Adipose tissue (tissue), 3 donors: ENCODE measurements around the gene COLEC12. TPM values are rescaled to one million over a fixed set of nuclear protein-coding genes. Genes with fewer than 3 reads are reported as not detected.

Experiments used
- H3K27ac ChIP-seq: one replicate; pipeline ENCODE4 v1.5.1; 2013; ENCODE audit warnings: low read depth, low read length
- WGBS, 3 donors: extraction: QIAGEN DNeasy Blood & Tissue Kit; methylation state at CpG; one replicate each; pipeline ENCODE4 v1.1.7; 2013; 5-methylcytosine and 5-hydroxymethylcytosine counted together
- polyA plus RNA-seq, 3 donors: library from polyadenylated mRNA; stranded (reverse); fragments of 200-250 nt; gene quantifications; one replicate each; pipeline ENCODE4 v1.2.3, GENCODE V29; 2013
- donor health status: healthy with polysubstance abuse.
- donor health status: Bipolar disorder and iron deficiency.
- donor health status: healthy.

The COLEC12 gene
- 10 to 100 TPM in 1 of 3 donors, 1 to 10 TPM in 2; 5.2 to 10.8 (median 9.5) TPM for polyA plus RNA-seq

DNA sequence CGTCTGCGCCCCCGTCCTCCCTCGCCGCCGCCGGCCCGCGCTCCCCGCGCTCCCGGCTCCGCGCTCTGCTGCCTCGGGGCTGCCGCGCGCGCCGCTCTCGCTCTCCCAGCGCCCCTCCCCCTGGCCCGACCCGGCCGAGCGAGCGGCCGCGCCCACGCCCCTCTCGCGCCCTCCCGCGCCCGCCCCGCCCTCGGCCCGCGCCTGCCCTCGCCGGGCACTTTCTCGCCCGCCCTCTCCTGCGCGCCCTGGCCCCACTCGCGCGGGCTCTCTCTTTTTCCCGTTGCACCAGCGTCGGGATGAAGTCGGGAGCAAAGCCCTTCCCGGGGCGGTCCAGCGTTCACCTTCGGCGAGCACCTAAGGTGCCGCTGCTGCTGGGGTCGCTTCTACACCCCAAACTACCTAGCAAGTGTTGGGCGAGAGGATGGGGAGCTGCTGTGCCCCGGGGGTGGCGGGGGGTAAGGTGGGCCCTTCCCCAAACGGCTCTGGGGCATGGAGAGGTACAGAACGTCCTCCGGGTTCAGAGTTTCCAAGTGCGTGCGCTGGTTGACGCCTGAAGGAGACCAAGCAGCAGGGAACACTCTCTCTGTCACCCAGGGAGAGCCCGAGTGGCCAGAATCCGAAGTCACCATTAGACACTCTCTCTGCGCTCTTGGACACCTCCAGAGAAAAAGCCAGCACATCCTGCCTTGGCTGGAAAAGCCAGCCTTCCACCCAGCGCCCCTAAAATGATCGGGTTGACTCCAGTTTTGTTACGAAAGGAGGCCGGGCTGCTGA lies at the start of gene COLEC12:
COLEC12 (minus strand) TSS at position 70 of the 774 bp plus-strand sequence. CDS start 187 bp downstream, outside the sequence.
- H3K27ac ChIP-seq, result no peak within 1 kb of the TSS
- WGBS, 3 donors, result 6 to 9% (median 7%) methylated on average over 26 to 75 of the region's 75 CpGs

DNA sequence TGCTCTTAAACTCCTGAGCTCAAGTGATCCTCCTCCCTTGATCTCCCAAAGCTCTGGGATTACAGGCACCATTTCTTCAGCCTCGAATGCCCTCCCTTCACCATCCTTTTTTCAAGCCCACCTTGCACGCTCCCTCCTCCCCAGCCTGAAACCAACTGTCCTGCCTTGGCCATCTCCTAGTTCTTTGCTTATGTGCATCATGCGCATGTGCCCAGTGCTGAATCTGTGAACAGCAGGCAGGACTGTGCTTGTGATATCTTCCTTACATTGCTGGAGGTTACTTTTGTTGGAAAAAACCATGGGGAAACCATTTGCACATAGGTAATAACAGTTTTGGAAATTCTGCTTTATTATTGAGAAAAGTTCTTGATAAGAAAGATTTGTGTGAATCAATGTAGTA lies 49.5 kb upstream of the COLEC12 start:
- H3K27ac ChIP-seq, result no peak overlapping the region
- 72 to 95% (median 74%) methylated on average over 3 of the region's 3 CpGs for WGBS, 3 donors

DNA sequence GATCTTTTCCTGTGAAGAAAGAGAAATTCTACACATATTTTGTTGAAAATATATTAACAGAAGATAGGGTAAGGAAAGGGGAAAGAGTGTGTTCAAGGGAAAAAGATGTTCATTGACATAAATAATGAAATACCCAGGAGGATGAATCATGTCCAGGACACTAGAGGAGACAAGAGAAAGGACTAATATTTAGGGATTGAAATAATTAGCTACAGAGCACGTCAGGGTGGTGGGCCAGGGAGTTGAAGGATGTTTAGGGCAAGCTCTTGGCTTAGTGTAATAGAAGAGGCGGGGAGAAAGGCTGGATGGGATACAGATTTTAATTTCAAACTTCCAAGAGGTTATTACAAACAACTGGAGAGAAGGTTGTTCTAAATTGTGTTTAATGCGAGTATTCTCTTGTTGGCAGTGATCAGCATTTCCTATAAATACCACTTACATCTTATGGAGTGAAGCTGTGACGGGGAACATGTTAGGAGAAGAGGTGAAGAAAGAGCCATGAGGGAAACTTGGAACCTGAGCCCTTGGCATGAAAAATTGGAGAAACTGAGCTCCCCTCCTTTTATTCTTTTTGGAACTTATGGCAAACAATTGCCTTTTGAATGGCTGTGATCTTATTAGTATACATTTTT lies 43.1 kb upstream of the COLEC12 start:
- no peak overlapping the region for H3K27ac ChIP-seq
- 66 to 75% (median 75%) methylated on average over 4 of the region's 4 CpGs for WGBS, 3 donors

DNA sequence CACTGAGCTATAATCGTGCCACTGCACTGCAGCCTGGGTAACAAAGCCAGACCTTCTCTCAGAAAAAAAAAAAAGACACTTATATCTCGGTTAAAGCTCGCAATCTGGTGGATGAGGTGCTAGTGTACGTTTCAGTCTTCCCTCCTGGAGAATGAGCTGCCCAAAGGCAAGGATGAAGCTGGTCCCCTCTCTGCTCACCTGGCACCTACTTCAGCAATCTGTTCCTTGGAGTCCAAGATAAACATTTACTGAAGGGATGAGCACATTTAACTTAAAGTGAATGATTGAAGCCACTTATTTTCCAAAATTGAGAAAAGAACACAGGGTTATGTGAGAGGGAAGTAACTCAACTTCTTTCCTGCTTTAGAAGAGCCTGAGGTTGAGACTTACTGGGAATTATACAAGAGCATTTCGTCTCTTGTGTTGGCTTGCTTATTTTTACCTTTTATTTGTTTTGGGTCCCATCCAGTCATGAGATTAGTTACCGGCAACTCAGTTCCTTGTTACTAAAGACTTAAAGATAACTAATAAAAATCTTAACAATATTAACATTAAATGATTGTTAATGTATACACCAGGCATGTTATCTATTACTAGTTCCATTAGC lies 33.6 kb upstream of the COLEC12 start:
- no peak overlapping the region for H3K27ac ChIP-seq
- 46 to 87% (median 84%) methylated on average over 6 of the region's 6 CpGs for WGBS, 3 donors

DNA sequence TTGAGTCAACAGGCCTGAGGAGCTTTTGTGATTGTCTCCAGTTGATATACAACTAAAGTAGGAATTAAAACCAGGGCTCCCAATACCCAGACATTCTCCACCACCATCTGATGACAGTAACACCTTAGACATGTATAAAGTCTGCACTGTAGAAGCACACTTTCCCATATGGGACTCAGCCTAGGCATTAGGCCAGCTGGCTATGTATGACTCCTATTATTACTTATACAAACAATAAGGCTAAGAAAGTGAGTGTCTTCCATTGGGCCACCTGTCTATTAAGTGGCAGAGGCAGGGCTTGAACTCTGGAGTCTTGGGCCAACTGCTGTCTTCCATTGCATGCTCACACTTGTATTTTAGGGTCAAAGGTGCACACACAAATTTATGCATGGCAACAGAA lies 32.1 kb upstream of the COLEC12 start:
- H3K27ac ChIP-seq, result no peak overlapping the region

DNA sequence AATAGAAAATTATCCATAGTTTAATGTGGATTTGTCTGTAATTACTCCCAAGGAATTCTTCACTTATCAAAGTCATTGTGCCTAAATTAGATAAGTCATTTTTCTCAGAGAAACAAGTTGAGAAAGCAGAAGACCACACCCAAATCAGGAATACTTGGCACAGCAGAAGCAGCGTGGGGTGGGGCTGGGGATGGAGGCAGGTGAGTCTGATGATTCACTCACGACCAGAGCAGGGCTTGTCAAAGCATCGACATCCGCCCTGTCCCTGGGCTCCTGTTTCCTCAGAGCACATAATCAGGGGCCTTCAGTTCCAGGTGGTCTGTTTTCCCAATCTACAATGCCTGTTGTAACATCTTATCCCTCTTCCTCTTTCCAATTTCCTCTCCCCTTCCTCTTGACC lies 31.5 kb upstream of the COLEC12 start:
- H3K27ac ChIP-seq, result no peak overlapping the region
- WGBS, 3 donors, result 63 to 79% (median 65%) methylated on average over 4 of the region's 4 CpGs

DNA sequence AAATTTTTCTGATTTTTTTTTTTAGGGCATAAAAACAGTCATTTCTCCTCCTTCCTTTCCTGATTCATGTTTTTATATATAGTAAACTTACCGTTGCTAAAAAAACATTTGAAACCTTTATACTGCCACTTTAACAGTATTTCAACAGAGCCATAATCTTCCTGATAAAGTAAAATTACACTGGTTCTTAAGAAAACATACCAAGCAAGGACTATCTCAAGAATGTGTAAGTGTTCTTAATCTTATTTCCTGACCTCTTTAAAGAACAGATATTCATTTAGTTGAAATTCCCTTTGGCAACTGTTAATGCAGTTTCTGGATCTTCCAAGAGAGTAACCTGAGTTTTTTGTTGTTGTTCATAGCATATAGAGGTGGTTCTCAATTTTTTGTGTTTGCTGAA lies 26.6 kb upstream of the COLEC12 start:
- WGBS, 3 donors, result 12 to 25% (median 24%) methylated on average over 1 of the region's 1 CpG
- no peak overlapping the region for H3K27ac ChIP-seq

DNA sequence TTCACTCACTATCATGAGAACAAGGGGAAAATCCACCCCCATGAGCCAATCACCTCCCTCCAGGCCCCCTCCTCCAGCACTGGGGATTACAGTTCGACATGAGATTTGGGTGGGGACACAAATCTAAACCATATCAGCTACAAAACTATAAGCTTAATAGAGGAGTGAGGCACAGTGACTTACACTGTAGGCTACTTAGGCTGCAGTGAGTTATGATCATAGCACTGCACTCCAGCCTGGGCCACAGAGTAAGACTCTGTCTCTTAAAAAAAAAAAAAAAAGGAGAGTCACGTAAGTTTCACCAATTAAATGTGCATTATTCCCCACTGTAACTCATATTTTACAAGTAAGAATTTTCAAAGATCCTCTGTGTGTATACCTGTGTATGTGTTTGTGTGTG lies 26.2 kb upstream of the COLEC12 start:
- no peak overlapping the region for H3K27ac ChIP-seq
- WGBS, 3 donors, result 60 to 83% (median 76%) methylated on average over 2 of the region's 2 CpGs

DNA sequence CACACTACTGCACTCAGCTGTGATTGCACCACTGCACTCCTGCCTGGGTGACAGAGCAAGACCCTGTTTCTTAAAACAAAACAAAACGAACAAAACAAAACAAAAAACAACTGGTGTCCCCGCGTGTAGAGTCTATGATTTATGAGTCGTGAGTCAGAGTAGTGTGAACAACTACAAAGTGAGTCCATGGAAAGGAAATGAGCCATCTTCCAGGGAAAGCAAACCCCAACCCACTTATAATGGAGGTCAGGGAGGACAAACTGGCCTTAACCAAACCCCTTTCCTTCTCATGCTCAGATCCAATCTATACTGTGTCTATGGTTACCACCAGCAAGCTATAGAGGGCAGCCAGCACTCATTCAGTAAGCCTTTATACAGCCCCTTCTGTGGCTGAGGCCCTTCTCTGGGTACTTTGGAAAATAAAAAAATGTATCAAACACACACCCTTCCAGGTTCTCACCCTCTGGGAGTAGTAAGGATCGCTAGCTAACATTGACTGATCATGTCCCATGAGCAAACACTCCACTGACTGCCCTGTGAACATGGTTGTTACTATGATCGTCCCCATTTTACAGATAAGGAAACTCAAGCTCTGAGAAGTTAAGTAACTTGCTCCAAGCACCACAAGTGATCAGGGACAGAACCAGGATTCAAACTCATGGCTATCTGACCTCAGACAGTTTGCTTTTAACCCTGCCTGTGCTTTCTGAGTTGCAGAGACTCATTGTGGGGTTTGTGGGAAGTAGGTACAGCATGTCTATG lies 24.7 kb upstream of the COLEC12 start:
- 63 to 79% (median 73%) methylated on average over 6 of the region's 6 CpGs for WGBS, 3 donors
- H3K27ac ChIP-seq, result no peak overlapping the region

DNA sequence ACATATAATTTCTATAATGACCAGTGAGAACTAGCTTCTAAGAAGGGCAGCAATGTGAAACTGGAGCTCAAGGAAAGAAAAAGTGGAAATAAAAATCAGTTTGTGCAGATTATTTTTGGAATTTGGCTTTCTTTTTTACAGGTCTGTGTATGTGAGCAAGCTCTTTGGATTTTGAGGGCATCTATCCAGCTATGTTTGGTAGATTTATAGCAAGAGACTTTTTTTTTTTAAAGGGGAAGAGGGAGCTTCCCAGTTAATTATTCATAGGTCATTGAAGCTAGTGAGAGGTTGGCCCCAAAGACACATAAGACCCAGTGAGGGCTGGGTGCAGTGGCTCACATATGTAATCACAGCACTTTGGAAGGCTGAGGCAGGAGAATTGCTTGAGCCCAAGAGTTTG lies 24.0 kb upstream of the COLEC12 start:
- H3K27ac ChIP-seq, result no peak overlapping the region

DNA sequence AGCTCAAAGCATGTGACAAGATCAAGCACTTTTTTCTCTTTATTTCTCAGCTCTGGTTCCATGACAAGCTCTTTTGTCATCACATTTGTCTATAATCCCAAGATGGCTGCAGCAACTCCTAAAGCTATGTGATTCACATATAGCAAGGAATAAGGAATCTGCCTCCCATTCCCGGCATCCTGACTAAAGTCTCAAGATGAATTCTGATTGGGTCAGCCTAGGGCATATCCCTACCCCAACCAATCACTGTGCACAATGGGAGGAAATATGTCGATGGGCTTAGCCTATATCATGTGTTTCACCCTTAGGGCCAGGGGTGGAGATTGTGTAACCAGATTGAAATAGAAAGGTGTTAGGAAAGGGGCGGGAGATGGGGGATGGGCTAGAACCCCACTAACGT lies 23.1 kb upstream of the COLEC12 start:
- no peak overlapping the region for H3K27ac ChIP-seq
- WGBS, 3 donors, result 52 to 55% (median 52%) methylated on average over 4 of the region's 4 CpGs

DNA sequence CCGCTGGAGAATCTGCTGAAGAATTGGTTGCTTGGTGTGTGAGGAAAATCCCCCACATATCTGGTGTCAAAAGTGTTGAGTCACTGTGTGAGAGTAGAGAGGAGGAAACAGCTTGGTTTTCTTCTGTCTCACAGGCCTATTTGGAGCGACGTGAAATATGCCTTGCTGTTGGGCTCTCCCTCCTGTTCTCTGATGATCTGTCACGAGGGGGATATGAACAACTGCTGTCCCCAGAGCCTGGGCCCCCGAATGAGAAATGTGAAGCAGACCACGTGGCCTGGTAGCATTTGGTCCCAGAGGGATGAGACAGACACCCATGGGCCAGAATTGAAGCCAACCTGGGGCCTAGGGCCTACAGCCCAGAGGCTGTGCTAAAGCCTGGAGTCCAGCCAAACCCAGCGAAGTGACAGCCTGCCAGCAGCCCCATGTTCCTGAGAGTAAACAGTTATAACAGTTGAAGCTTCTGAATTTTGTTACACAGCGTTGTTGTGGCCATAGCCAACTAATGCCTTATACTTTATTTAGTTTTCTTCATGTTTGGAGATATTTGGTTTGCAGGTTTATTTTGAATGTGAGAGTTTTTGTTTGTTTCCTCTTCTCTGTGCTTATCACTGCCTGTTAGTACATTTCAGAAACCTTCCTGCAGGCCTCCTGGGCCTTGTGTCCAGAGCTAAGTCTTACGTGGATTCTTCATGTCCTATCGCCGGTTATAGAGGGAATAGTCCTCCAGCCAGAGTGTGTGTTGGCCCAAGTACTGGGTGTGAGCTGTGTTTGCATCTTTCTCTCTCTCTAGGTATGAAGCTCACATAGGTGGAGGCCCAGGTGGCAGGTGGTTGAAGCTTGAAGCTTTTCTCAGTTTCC lies 18.7 kb upstream of the COLEC12 start:
- 35 to 62% (median 44%) methylated on average over 11 of the region's 11 CpGs for WGBS, 3 donors
- H3K27ac ChIP-seq, result no peak overlapping the region

DNA sequence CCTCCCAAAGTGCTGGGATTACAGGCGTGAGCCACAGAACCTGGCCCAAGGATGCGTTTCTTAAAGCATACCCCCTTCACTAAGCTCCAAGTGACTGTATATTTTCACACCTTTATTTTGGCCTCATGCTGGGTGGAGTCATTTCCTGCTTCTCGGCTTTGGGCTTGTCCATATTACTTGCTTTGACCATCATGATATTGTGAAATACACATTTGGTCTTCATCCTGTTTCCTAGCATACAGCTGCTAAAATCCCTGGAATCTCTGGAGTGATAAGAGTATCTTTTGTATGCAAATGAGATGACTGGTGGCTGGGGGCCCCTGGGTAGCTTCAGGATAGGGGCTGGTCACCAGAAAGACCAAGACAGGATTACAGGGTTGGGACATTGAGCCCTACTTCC lies 17.6 kb upstream of the COLEC12 start:
- WGBS, 3 donors, result 78 to 90% (median 83%) methylated on average over 3 of the region's 3 CpGs
- H3K27ac ChIP-seq, result no peak overlapping the region

DNA sequence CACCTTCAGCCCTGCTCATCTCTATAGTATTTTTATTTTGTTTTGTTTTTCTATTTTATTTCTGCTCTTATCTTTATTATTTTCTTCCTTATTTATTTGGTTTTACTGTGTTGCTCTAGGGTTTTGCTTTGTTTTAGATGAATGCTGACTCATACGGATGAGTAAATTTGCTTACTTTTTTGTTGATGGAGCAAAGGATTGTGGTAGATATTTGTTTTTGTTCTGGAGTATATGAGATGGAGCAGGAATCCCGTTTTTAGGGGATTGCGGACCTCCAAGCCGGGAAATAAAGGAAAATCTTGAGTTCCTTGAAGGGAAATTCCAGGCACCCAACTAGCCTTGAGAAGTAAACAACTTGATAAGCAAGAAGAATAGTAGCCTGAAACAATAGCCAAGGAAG lies 15.3 kb upstream of the COLEC12 start:
- 60 to 61% (median 60%) methylated on average over 4 of the region's 4 CpGs for WGBS, 3 donors
- H3K27ac ChIP-seq, result no peak overlapping the region

DNA sequence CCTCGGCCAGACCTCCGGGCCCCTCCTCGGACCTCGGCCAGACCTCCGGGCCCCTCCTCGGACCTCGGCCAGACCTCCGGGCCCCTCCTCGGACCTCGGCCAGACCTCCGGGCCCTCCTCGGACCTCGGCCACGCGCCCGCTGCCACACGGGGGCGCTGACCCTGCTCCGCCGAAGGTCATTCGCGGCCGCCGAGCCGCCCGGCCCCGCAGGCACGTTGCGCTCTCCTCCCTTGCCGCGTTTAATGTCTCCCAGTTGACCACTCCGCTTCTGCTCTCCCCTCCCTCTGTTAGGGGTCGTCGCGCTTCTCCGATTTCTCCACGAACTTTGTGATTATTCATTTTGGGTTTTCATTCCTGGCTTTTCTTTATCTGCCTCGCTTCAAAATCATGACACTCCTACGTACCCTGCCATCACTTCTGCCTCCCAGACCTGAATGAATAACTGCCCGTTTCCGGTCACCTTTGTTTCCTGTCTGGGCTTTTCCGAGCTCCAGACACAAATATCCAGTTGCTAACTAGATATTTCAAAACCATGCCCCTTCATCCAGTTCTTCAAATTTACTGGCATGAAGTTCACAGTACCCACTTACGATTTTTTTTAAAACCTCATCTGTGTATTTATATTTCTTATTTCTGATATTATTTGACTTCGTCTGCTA lies 14.8 kb upstream of the COLEC12 start:
- WGBS, 3 donors, result 75 to 85% (median 79%) methylated on average over 30 to 38 of the region's 44 CpGs
- H3K27ac ChIP-seq, result no peak overlapping the region

DNA sequence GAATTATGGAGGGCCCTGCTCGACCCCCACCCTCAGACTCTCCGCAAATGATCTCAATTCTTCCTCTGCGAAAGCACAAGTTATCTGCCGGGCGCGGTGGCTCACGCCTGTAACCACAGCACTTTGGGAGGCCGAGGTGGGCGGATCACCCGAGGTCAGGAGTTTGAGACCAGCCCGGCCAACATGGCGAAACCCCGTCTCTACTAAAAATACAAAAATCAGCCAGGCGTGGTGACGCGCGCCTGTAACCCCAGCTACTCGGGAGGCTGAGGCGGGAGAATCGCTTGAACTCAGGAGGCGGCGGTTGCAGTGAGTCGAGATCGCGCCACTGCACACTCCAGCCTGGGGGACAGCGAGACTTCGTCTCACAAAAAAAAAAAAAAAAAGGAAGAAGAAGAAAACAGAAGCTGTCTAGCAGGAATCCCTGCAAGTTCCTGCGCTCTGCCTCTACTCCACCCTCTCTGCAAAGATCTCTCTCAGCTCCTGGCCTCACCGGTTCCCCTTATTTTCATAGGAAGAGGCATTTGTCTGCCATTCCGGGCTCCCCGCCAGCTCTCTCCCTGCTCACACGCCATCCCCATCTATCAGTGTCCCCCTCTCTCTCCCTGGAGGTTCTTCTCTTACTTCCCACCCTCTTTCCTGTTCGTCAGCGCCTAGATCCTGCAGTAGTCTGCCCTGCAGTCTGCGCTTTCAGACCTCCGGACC lies 13.5 kb upstream of the COLEC12 start:
- H3K27ac ChIP-seq, result no peak overlapping the region
- 90 to 93% (median 92%) methylated on average over 32 to 36 of the region's 36 CpGs for WGBS, 3 donors

DNA sequence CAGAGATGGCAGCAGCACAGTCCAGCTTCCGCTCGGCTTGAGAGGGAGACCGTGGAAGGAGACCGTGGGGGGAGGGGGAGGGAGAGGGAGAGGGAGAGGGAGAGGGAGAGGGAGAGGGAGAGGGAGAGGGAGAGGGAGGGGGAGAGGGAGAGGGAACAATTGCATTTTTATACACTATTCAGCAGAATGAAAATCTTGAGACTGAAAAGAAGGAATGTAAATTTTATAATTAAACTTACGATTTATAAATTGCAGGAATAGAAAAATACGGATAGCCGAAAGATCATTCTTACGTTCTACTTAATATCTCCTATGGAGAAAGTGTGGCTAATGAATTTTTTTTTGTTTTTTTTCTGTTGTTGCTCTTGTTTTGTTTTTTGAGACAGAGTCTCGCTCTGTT lies 12.5 kb upstream of the COLEC12 start:
- WGBS, 3 donors, result 97 to 98% (median 97%) methylated on average over 5 to 9 of the region's 9 CpGs

More for the DNA sequence above, 12.5 kb upstream of the COLEC12 start:
- no peak overlapping the region for H3K27ac ChIP-seq
